GM18951 (cell line): ENCODE measurements around the gene BRD4.

ENCODE experiments used
- POLR2A ChIP-seq: IDR thresholded peaks from 4 replicates; pipeline ENCODE4 v1.6.1; 2011; ENCODE audit warnings: mild to moderate bottlenecking; ENCODE audit not compliant: insufficient read length, insufficient read depth; ENCODE audit errors: extremely low read depth
- in situ Hi-C: fragments of 300-500 bp; cut with MboI; formaldehyde crosslinking; loops from one replicate; pipeline ENCODE4 v1.12.0; 2022; ENCODE audit warnings: low sequenced_read_pairs, mixed read lengths, inconsistent platforms; ENCODE audit not compliant: unreplicated experiment

The BRD4 gene

DNA sequence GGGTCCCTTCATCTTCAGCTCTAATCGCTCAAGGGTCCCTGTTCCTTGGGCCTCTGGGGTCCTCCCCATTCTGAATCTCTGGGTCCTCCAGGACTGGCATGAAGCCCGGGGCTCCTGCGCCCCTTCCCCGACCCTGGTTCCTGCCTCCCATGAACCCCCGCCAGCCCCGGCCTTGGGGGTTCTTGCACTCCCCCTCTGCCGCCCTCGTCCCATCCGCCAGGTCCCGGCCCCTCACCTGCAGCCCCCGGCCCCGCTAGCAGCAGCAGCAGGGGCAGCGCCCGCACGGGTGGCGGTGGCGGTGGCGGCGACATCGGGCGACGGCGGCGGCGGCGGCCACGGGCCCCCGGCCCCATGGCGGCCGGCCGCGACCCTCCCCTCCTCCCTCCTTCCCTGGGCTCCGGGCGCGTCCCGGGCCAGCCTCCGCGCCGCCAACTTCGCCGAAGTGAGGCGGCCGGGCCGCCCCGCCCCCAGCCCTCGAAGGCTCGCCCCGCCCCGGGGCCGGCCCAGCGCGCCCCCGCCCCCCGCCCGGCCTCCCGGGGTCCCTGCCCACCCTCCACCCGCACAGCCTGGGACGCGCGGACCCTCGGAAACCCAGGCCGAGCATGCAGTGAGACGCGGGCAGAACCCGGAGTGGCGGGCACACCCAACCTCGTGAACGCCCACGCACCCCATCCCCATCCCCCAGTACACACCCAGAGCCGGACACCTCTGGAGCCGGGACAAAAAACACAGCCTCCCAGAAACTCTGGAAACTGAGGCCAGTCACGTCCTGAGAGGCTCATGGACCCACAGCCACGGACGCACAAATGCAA is 131.6 kb downstream of the BRD4 start, which contains the start of gene NOTCH3:
Gene NOTCH3 (minus strand): TSS at position 443 of the 812 bp plus-strand sequence. CDS start 90 bp downstream, at position 353.
- TF ChIP-seq POLR2A, result no peak

GRCh38 chr19:15199661-15200552 is 132.4 kb downstream of the BRD4 start:
- no peak for TF ChIP-seq POLR2A
- in situ Hi-C loops, result no loop called here

More for the DNA sequence above, 131.6 kb downstream of the BRD4 start, which contains the start of gene NOTCH3:
- in situ Hi-C loops, result no loop called here

- no peak for TF ChIP-seq POLR2A
- in situ Hi-C loops, result no loop called here
These were observed 133.2 kb downstream of the BRD4 start for GRCh38 chr19:15198951-15199660.

DNA sequence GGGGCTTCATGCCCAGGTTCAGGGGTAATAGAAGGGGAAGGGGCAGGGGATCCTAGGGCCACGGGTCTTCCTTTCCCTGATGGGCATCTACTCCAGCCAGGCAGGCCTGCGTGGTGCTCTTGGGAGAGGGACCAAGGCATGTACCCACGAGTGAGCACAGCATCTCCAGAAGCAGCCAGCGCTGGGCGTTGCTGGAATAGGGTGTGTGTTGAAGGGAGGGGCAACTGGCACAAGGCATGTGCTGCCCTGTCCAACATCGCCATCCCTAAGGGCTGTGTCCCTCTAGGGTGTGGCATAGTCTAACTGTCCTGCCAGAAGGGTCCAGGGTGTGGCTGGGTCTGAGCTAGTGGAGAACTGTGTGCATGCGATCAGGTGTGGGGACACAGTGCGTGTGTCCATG is 134.4 kb downstream of the BRD4 start:
- no peak for TF ChIP-seq POLR2A
- in situ Hi-C loops, result no loop called here

GRCh38 chr19:15197275-15197941 is 134.9 kb downstream of the BRD4 start:
- no peak for TF ChIP-seq POLR2A
- in situ Hi-C loops, result no loop called here

DNA sequence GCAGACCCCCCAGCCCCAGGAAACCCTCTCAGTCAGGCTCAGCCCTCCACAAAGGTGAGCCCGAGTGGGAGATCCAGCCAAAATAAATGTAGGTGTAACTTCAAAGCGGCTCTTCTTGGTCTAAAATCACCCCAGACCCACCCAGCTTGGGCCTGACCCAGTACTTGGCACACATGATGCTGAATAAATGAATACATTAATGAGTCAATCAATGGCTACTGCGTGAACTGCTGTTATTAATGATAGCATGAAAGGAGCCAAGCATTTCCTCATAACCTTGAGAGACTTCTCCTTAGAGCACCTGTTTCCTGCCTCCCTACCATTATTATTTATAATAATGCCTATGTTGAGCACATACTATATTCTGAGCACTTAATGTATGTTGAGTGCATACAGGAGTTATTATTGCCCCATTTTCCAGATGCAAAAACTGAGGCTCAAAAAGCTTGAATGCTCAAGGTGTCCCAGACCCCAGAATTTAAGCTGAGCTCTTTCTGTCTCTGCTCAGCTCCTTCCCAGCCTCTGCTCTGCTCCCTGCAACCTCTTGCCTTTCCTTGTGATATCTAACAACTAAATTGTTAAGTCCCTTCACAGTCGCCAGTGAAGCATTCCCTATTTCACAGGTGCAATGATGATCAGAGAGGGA is 135.9 kb downstream of the BRD4 start:
- in situ Hi-C loops, result no loop called here
- TF ChIP-seq POLR2A, result no peak

GRCh38 chr19:15195371-15196334 is 136.7 kb downstream of the BRD4 start:
- TF ChIP-seq POLR2A, result no peak
- in situ Hi-C loops, result no loop called here

DNA sequence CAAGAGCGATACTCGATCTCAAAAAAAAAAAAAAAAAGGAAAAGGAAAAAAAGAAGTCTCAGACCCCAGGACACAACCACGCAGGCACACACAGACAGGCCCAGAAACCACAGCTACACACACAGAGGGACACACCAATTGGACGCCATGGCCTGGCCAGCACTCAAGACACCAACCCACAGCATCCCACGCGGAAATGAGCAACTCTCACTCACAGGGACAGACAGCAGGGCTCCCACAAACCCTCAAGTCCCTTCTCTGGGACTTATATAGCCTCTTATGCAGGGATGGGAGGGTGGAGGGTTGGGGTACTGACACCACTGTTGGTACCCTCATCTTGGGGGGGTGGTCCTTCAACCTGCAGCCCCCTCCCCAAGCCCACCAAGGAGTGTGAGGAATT is 137.4 kb downstream of the BRD4 start:
- in situ Hi-C loops, result no loop called here
- no peak for TF ChIP-seq POLR2A

DNA sequence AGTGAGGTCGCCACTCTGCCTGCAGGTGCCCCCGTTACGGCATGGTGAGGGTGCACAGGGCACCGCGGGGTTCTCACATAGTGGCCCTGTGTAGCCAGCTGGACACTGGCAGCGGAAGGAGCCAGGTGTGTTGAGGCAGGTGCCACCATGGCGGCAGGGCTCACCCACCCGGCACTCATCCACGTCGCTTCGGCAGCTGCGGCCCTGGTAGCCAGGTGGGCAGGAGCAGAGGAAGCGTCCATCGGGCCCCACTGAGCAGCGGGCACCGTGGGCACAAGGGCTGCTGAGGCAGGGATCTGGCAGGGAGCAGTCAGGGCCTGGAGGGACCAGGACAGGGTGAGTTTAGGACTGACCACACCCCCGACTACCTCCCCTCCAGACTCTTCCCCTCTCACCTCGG is 140.4 kb downstream of the BRD4 start:
- in situ Hi-C loops, result no loop called here
- no peak for TF ChIP-seq POLR2A

- TF ChIP-seq POLR2A, result no peak
- in situ Hi-C loops, result no loop called here
These were observed 140.8 kb downstream of the BRD4 start for GRCh38 chr19:15191514-15191913.

DNA sequence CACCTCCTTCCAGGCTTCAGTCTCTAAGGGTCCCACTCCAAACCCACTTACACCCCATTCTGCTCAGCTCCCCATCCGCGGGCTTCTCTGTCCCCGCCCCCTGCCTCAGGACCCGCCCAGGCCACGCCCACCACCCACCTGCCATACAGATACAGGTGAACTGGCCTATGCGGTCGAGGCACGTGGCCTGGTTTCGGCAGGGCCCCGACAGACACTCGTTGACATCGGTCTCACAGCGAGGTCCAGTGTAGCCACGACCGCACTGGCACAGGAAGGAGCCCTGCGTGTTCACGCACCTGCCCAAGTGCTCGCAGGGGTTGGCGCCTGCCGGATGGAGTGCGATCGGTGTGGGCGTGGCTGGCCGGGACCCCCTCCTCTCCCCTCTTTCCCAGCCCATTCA is 143.5 kb downstream of the BRD4 start:
- in situ Hi-C loops, result no loop called here
- no peak for TF ChIP-seq POLR2A
